GM23248 (cell line): ENCODE data around the gene POR.

ENCODE experiments used
- EZH2 ChIP-seq: fragments of 200-600 bp; sonication (generic); IDR thresholded peaks from 2 replicates; pipeline ENCODE4 v1.6.1; 2018; ENCODE audit warnings: antibody characterized with exemption, mild to moderate bottlenecking; ENCODE audit not compliant: insufficient read depth, poor library complexity, severe bottlenecking
- EZH2phosphoT487 ChIP-seq: fragments of 200-600 bp; sonication (generic); IDR thresholded peaks from 2 replicates; pipeline ENCODE4 v1.6.1; 2018; ENCODE audit warnings: antibody characterized with exemption, moderate library complexity, mild to moderate bottlenecking, low read depth; ENCODE audit not compliant: insufficient read depth

DNA sequence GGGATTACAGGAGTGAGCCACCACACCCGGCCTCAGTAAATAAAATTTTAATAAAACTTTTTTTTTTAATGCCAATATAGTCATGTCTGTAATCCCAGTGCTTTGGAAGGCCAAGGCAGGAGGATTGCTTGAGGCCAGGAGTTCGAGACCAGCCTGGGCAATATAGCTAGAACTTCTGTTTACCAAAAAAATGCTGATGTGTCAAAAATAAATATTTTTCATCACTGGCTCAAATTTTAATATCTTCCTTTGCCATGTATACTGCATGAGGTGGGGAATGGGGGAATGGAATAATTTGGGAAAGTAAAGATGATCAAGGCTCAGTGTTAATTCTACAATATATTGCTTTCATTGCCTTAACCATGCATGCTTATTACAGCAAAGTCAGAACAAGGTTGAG, 46.8 kb upstream of the POR start:
- TF ChIP-seq EZH2phosphoT487 (no peak), EZH2 (no peak)
